NB4 (cell line): ENCODE measurements around the gene PUSL1.

Experiments used
- CTCF ChIP-seq: IDR thresholded peaks from one replicate; pipeline ENCODE4 v1.5.1; 2012; ENCODE audit warnings: low read depth, low read length
- MAX ChIP-seq: IDR thresholded peaks from 2 replicates; pipeline ENCODE4 v1.6.1; 2011; ENCODE audit warnings: low read depth, low read length
- POLR2A ChIP-seq: IDR thresholded peaks from 2 replicates; pipeline ENCODE4 v1.6.1; 2011; ENCODE audit warnings: mild to moderate bottlenecking; ENCODE audit not compliant: insufficient read length; ENCODE audit errors: extremely low read depth

- TF ChIP-seq CTCF (no peak), MAX (no peak), POLR2A (no peak)
Observed at GRCh38 chr1:1332031-1332755, 23.8 kb downstream of the PUSL1 start.
